Mesenchymal stem cell (in vitro differentiated cells and primary cell): ENCODE measurements around the gene CNOT2.

ENCODE experiments used
- DNase-seq: peaks from one replicate; pipeline ENCODE4 v3.0.0-alpha.2; 2013
- H2AFZ ChIP-seq: one replicate; pipeline ENCODE4 v1.6.1; 2013; ENCODE audit warnings: low read depth, mild to moderate bottlenecking, control low read depth, inconsistent platforms, low read length, moderate library complexity
- H2AK5ac ChIP-seq: 2 replicates; pipeline ENCODE4 v1.6.1; 2013; ENCODE audit warnings: low read length, moderate library complexity, mild to moderate bottlenecking, inconsistent platforms; ENCODE audit not compliant: severe bottlenecking
- H2BK120ac ChIP-seq: one replicate; pipeline ENCODE4 v1.6.1; 2013; ENCODE audit warnings: low read depth, mild to moderate bottlenecking, inconsistent platforms, low read length, moderate library complexity
- H2BK12ac ChIP-seq, 2 experiments: one replicate each; pipeline ENCODE4 v1.6.1; 2013; ENCODE audit warnings: inconsistent platforms in 2 of 2, low read length in 2 of 2, mild to moderate bottlenecking in 2 of 2, moderate library complexity in 2 of 2, control low read depth in 1 of 2
- H2BK15ac ChIP-seq: one replicate; pipeline ENCODE4 v1.6.1; 2013; ENCODE audit warnings: mild to moderate bottlenecking, low read depth, inconsistent platforms; ENCODE audit not compliant: poor library complexity, severe bottlenecking
- H2BK5ac ChIP-seq: 2 replicates; pipeline ENCODE4 v1.6.1; 2013; ENCODE audit warnings: low read depth, mild to moderate bottlenecking, low read length, control low read depth, inconsistent platforms; ENCODE audit not compliant: poor library complexity, severe bottlenecking
- H3K14ac ChIP-seq, 2 experiments: one replicate each; pipeline ENCODE4 v1.6.1; 2013; ENCODE audit warnings: inconsistent platforms in 2 of 2, low read length in 2 of 2, control low read depth in 1 of 2, mild to moderate bottlenecking in 1 of 2, moderate library complexity in 1 of 2
- H3K18ac ChIP-seq, 2 experiments: one replicate each; pipeline ENCODE4 v1.6.1; 2013; ENCODE audit warnings: inconsistent platforms in 2 of 2, low read length in 2 of 2, control low read depth in 1 of 2, low read depth in 1 of 2, mild to moderate bottlenecking in 1 of 2
- H3K23ac ChIP-seq, 2 experiments: one replicate each; pipeline ENCODE4 v1.6.1; 2013; ENCODE audit warnings: inconsistent platforms in 2 of 2, low read length in 2 of 2, mild to moderate bottlenecking in 2 of 2, moderate library complexity in 2 of 2, control low read depth in 1 of 2
- H3K27ac ChIP-seq: 2 replicates; pipeline ENCODE4 v1.5.1; 2013; ENCODE audit warnings: mild to moderate bottlenecking, moderate library complexity, low read length, control low read depth, inconsistent platforms; ENCODE audit not compliant: poor library complexity, severe bottlenecking
- H3K27me3 ChIP-seq, 2 experiments: 2 replicates each; pipeline versions ENCODE4 v1.6.1 to v1.7.0; 2013; ENCODE audit warnings: low read length in 2 of 2, mild to moderate bottlenecking in 2 of 2, moderate library complexity in 2 of 2, control low read depth in 1 of 2, inconsistent platforms in 1 of 2; ENCODE audit not compliant: control insufficient read depth in 1 of 2, insufficient read depth in 1 of 2
- H3K36me3 ChIP-seq, 2 experiments: 2 replicates each; pipeline versions ENCODE4 v1.6.1 to v1.7.0; 2013; ENCODE audit warnings: low read length in 2 of 2, control low read depth in 1 of 2, inconsistent platforms in 1 of 2, low read depth in 1 of 2, mild to moderate bottlenecking in 1 of 2; ENCODE audit not compliant: insufficient read depth in 2 of 2, control insufficient read depth in 1 of 2
- H3K4ac ChIP-seq, 2 experiments: one replicate each; pipeline ENCODE4 v1.6.1; 2013; ENCODE audit warnings: inconsistent platforms in 2 of 2, low read length in 2 of 2, mild to moderate bottlenecking in 2 of 2, moderate library complexity in 2 of 2, control low read depth in 1 of 2, low read depth in 1 of 2
- H3K4me1 ChIP-seq: 2 replicates; pipeline ENCODE4 v1.6.1; 2013; ENCODE audit warnings: low read depth, low read length, control low read depth; ENCODE audit not compliant: control insufficient read depth, insufficient read depth
- H3K4me2 ChIP-seq: 2 replicates; pipeline ENCODE4 v1.6.1; 2013; ENCODE audit warnings: low read length, mild to moderate bottlenecking, inconsistent platforms; ENCODE audit not compliant: poor library complexity, severe bottlenecking
- H3K4me3 ChIP-seq, 2 experiments: 2 replicates each; pipeline versions ENCODE4 v1.5.1 to v1.7.0; 2013; ENCODE audit warnings: low read length in 2 of 2, mild to moderate bottlenecking in 2 of 2, control low read depth in 1 of 2, low read depth in 1 of 2; ENCODE audit not compliant: insufficient read depth in 1 of 2
- H3K79me1 ChIP-seq: replicated peaks from 2 replicates; pipeline ENCODE4 v1.6.1; 2013; ENCODE audit warnings: mild to moderate bottlenecking, control low read depth, low read length, inconsistent platforms; ENCODE audit not compliant: poor library complexity, severe bottlenecking
- H3K9ac ChIP-seq: 2 replicates; pipeline ENCODE4 v1.7.0; 2013; ENCODE audit warnings: mild to moderate bottlenecking, low read length, moderate library complexity
- H3K9me3 ChIP-seq: 2 replicates; pipeline ENCODE4 v1.7.0; 2013; ENCODE audit warnings: mild to moderate bottlenecking, low read length; ENCODE audit not compliant: control insufficient read depth
- H4K8ac ChIP-seq: one replicate; pipeline ENCODE4 v1.6.1; 2013; ENCODE audit warnings: inconsistent platforms, mild to moderate bottlenecking, low read length, moderate library complexity
- H4K91ac ChIP-seq: one replicate; pipeline ENCODE4 v1.6.1; 2013; ENCODE audit warnings: mild to moderate bottlenecking, low read length, inconsistent platforms
- WGBS: methylation state at CpG from one replicate; pipeline ENCODE4 v1.1.7; 2013; ENCODE audit warnings: mixed read lengths; 5-methylcytosine and 5-hydroxymethylcytosine counted together

The CNOT2 gene

GRCh38 chr12:70241845-70242244, 1.4 kb upstream of the CNOT2 start:
- Histone ChIP-seq H3K9ac (peak overlapping the region; percentile 99), H2BK15ac (no peak overlapping the region), H3K27me3 (no peaks in the 10 kb centered on the region), H3K23ac (no peak overlapping the region), H3K9me3 (no peaks in the 10 kb centered on the region), H3K4ac (no peak overlapping the region), H3K18ac (no peak overlapping the region), H3K4me3 (peak overlapping the region in 1 of 2 experiments; percentile 88), H2BK5ac (no peak overlapping the region), H3K4me2 (no peak overlapping the region), H2AFZ (no peak overlapping the region), H2BK12ac (no peak overlapping the region), H3K14ac (no peak overlapping the region), H3K27ac (no peak overlapping the region), H2AK5ac (no peak overlapping the region), H3K79me1 (peaks cover 14% of the 10 kb centered on the region), H2BK120ac (no peak overlapping the region), H4K8ac (no peak overlapping the region), H3K4me1 (no peaks in the 10 kb centered on the region), H4K91ac (no peak overlapping the region), H3K36me3 (peaks cover 0 to 45% of the 10 kb centered on the region in 2 experiments)
- DNase-seq, result no peak
- WGBS, result 50% methylated on average over 1 of the region's 2 CpGs

DNA sequence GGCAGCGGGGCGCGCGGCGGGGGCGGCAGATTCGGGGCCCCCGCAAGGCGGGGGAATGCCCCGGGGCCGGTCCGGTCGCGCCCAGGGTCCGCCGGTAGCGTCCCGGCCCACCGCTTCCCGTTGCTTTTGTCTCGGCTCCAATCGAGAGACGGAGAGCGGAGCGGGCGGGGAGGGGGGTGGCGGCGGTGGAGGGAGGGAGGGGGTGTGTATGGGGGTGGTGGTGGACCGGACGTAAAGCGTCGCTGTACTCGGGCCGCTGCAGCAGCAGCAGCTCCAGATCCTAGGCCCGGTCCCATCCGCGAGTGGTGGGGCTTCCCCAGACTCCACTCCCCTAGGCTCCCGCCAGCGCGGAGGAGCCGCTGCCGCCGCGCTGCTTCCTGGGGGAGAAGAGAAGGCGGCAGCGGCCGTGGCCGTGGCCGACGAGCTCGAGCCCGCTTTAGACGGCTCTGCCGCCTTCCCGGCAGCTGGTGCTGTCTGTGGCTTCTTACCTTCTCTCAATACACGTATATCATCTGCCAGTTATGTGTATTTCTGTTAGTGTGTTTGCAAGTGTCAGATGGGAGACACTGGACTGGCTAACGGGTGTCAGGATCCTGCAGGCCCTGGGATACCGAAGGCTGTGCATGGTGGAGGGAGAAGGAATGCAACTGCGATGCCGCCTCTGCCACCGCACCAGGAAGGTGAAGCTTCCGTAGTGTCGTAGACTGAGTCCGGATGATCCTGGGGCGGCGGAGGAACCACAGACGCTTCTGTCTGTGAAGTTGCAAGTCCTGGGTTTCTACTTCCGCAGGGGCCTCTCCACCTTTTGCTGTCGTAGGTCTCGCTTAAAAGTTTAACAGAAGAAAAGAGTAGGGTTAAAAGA, 508 bp downstream of the CNOT2 start:
- Histone ChIP-seq H3K27me3 (no peaks in the 10 kb centered on the region), H3K23ac (peak overlapping the region in 1 of 2 experiments; percentile 90), H3K14ac (peak overlapping the region in 1 of 2 experiments; percentile 95), H3K9ac (peak overlapping the region; percentile 99), H3K79me1 (peaks cover 7% of the 10 kb centered on the region), H3K4me2 (peak overlapping the region; percentile 59), H4K91ac (peak overlapping the region; percentile 87), H3K4me1 (peaks cover 3% of the 10 kb centered on the region), H2BK15ac (peak overlapping the region; percentile 98), H2BK12ac (peak overlapping the region; percentile 23 to 43), H4K8ac (peak overlapping the region; percentile 88), H3K4ac (peak overlapping the region; percentile 69 to 89), H3K18ac (peak overlapping the region; percentile 69 to 98), H3K4me3 (peak overlapping the region; percentile 88 to 92), H2BK120ac (peak overlapping the region; percentile 96), H3K9me3 (no peaks in the 10 kb centered on the region), H3K36me3 (peaks cover 4 to 34% of the 10 kb centered on the region in 2 experiments), H2AFZ (peak overlapping the region; percentile 64), H2AK5ac (peak overlapping the region; percentile 95), H3K27ac (peak overlapping the region; percentile 96), H2BK5ac (peak overlapping the region; percentile 95)
- under 1% methylated on average over 35 of the region's 70 CpGs for WGBS
- DNase-seq, result peak; percentile 77

GRCh38 chr12:70244409-70244808, 1.2 kb downstream of the CNOT2 start:
- H2AK5ac ChIP-seq, result no peak overlapping the region
- peaks cover 7% of the 10 kb centered on the region for H3K79me1 ChIP-seq
- no peak overlapping the region for H2BK12ac ChIP-seq
- no peak overlapping the region for H2BK15ac ChIP-seq
- peak overlapping the region; percentile 99 for H3K9ac ChIP-seq
- H3K9me3 ChIP-seq, result no peaks in the 10 kb centered on the region
- H3K36me3 ChIP-seq, result peaks cover 4 to 29% of the 10 kb centered on the region in 2 experiments
- H3K18ac ChIP-seq, result peak overlapping the region in 1 of 2 experiments; percentile 98
- 28% methylated on average over 7 of the region's 7 CpGs for WGBS
- no peak overlapping the region for H2BK5ac ChIP-seq
- no peak overlapping the region for H4K8ac ChIP-seq
- peak overlapping the region; percentile 94 for H3K27ac ChIP-seq
- no peak for DNase-seq
- H3K4ac ChIP-seq, result no peak overlapping the region
- peak overlapping the region; percentile 59 for H3K4me2 ChIP-seq
- no peak overlapping the region for H2AFZ ChIP-seq
- no peak overlapping the region for H4K91ac ChIP-seq
- H3K4me1 ChIP-seq, result peaks cover 3% of the 10 kb centered on the region
- no peaks in the 10 kb centered on the region for H3K27me3 ChIP-seq
- peak overlapping the region in 1 of 2 experiments; percentile 88 for H3K4me3 ChIP-seq
- no peak overlapping the region for H2BK120ac ChIP-seq
- no peak overlapping the region for H3K14ac ChIP-seq
- H3K23ac ChIP-seq, result peak overlapping the region in 1 of 2 experiments; percentile 90

DNA sequence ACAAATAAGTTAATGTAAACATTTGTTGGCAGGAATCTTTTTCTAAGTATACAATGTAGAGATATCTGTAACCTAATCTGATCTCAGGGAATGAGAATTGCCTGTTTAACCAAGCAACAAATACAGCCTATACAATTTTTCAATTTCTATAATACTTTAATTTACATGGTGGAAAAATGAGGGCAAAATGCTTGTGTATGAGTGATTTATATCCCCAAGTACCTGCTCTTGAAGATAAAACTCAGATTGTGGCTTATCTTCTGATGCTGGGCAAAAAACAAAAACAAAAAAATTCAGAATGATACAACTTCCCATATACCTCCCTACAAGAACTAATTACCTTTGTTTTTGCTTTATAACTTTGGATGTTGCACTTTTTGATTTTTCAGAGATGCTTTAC, 2.2 kb downstream of the CNOT2 start:
- Histone ChIP-seq H3K18ac (no peak overlapping the region), H4K8ac (no peak overlapping the region), H2BK15ac (no peak overlapping the region), H3K14ac (no peak overlapping the region), H3K4me2 (no peak overlapping the region), H3K27me3 (no peaks in the 10 kb centered on the region), H3K9ac (peak overlapping the region; percentile 99), H3K9me3 (no peaks in the 10 kb centered on the region), H3K23ac (no peak overlapping the region), H2BK120ac (no peak overlapping the region), H3K4ac (no peak overlapping the region), H3K36me3 (peaks cover 4 to 19% of the 10 kb centered on the region in 2 experiments), H4K91ac (no peak overlapping the region), H3K4me3 (peak overlapping the region in 1 of 2 experiments; percentile 88), H3K4me1 (peaks cover 3% of the 10 kb centered on the region), H2AK5ac (no peak overlapping the region), H3K27ac (no peak overlapping the region), H2BK12ac (no peak overlapping the region), H3K79me1 (peaks cover 2% of the 10 kb centered on the region), H2BK5ac (no peak overlapping the region), H2AFZ (no peak overlapping the region)
- DNase-seq, result no peak
